GM12891 (cell line): ENCODE measurements around the gene EEF1G.

Source experiments
- POLR2A ChIP-seq: IDR thresholded peaks from 2 replicates; pipeline ENCODE4 v1.6.1; 2011; ENCODE audit warnings: low read depth, low read length, control low read depth
- POLR2AphosphoS5 ChIP-seq: IDR thresholded peaks from 2 replicates; pipeline ENCODE4 v1.6.1; 2011; ENCODE audit warnings: low read depth, low read length, control low read depth
- POU2F2 ChIP-seq: IDR thresholded peaks from 2 replicates; pipeline ENCODE4 v1.6.1; 2011; ENCODE audit warnings: low read depth, mild to moderate bottlenecking, control low read depth, low read length, moderate library complexity
- SPI1 ChIP-seq: IDR thresholded peaks from 2 replicates; pipeline ENCODE4 v1.6.1; 2011; ENCODE audit warnings: low read depth, low read length, control low read depth

- no peak for TF ChIP-seq POU2F2
- no peak for TF ChIP-seq POLR2AphosphoS5
- no peak for TF ChIP-seq POLR2A
- no peak for TF ChIP-seq SPI1
Observed at GRCh38 chr11:62566247-62566646, 7.4 kb downstream of the EEF1G start.
